IMR-90 (cell line): Measurements from ENCODE around the gene ARHGEF7.

Experiments
- CEBPB ChIP-seq: IDR thresholded peaks from 2 replicates; pipeline ENCODE4 v1.6.1; 2012; ENCODE audit warnings: low read depth, low read length, improper control_type of control experiment
- CHD1 ChIP-seq: IDR thresholded peaks from 2 replicates; pipeline ENCODE4 v1.6.1; 2012; ENCODE audit warnings: low read depth, low read length, improper control_type of control experiment
- ELK1 ChIP-seq: fragments of 150-350 bp; IDR thresholded peaks from 2 replicates; pipeline ENCODE4 v1.6.1; 2016; ENCODE audit warnings: low read depth, mild to moderate bottlenecking, low read length, moderate library complexity, borderline replicate concordance
- FOS ChIP-seq: fragments of 150-350 bp; IDR thresholded peaks from 2 replicates; pipeline ENCODE4 v1.6.1; 2016; ENCODE audit warnings: low read depth, low read length
- NFE2L2 ChIP-seq: fragments of 150-350 bp; IDR thresholded peaks from 2 replicates; pipeline ENCODE4 v1.6.1; 2016; ENCODE audit warnings: low read depth, mild to moderate bottlenecking, low read length
- POLR2A ChIP-seq: IDR thresholded peaks from 2 replicates; pipeline ENCODE4 v1.6.1; 2012; ENCODE audit warnings: mild to moderate bottlenecking, low read depth, low read length
- RAD21 ChIP-seq: IDR thresholded peaks from 2 replicates; pipeline ENCODE4 v1.6.1; 2012; ENCODE audit warnings: low read length, improper control_type of control experiment
- SMC3 ChIP-seq: fragments of 150-350 bp; IDR thresholded peaks from 2 replicates; pipeline ENCODE4 v1.6.1; 2016; ENCODE audit warnings: low read depth, mild to moderate bottlenecking, antibody characterized with exemption, low read length, moderate library complexity
- TF ChIP-seq, protein P1 (sequence below): conservative IDR thresholded peaks from 2 replicates; pipeline ENCODE4 v1.5.1; 2012; ENCODE audit warnings: mild to moderate bottlenecking, low read depth, low read length, improper control_type of control experiment
- TF ChIP-seq, protein P2 (sequence below): fragments of 150-350 bp; IDR thresholded peaks from 2 replicates; pipeline ENCODE4 v1.6.1; 2017; ENCODE audit warnings: mild to moderate bottlenecking, antibody characterized with exemption, low read length, low read depth

GRCh38 chr13:111281751-111282311, 166.7 kb downstream of the ARHGEF7 start:
- no peak for TF ChIP-seq SMC3
- TF ChIP-seq, protein P1, sequence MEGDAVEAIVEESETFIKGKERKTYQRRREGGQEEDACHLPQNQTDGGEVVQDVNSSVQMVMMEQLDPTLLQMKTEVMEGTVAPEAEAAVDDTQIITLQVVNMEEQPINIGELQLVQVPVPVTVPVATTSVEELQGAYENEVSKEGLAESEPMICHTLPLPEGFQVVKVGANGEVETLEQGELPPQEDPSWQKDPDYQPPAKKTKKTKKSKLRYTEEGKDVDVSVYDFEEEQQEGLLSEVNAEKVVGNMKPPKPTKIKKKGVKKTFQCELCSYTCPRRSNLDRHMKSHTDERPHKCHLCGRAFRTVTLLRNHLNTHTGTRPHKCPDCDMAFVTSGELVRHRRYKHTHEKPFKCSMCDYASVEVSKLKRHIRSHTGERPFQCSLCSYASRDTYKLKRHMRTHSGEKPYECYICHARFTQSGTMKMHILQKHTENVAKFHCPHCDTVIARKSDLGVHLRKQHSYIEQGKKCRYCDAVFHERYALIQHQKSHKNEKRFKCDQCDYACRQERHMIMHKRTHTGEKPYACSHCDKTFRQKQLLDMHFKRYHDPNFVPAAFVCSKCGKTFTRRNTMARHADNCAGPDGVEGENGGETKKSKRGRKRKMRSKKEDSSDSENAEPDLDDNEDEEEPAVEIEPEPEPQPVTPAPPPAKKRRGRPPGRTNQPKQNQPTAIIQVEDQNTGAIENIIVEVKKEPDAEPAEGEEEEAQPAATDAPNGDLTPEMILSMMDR, result no peak
- TF ChIP-seq POLR2A, result peak; percentile 55; the same call in 1 of the 2 replicates
- no peak for TF ChIP-seq FOS
- TF ChIP-seq CEBPB, result no peak
- TF ChIP-seq CHD1, result no peak
- no peak for TF ChIP-seq RAD21
- TF ChIP-seq ELK1, result no peak
- TF ChIP-seq, protein P2, sequence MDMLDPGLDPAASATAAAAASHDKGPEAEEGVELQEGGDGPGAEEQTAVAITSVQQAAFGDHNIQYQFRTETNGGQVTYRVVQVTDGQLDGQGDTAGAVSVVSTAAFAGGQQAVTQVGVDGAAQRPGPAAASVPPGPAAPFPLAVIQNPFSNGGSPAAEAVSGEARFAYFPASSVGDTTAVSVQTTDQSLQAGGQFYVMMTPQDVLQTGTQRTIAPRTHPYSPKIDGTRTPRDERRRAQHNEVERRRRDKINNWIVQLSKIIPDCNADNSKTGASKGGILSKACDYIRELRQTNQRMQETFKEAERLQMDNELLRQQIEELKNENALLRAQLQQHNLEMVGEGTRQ, result no peak
- TF ChIP-seq NFE2L2, result no peak
